Ishikawa (cell line): ENCODE measurements around the gene OLFML1.

Source experiments
- CEBPB ChIP-seq: IDR thresholded peaks from 2 replicates; pipeline ENCODE4 v1.6.1; 2012
- CREB1 ChIP-seq: IDR thresholded peaks from 2 replicates; pipeline ENCODE4 v1.6.1; 2012; ENCODE audit warnings: low read depth
- EGR1 ChIP-seq: IDR thresholded peaks from 2 replicates; pipeline ENCODE4 v1.6.1; 2012
- EP300 ChIP-seq: IDR thresholded peaks from 2 replicates; pipeline ENCODE4 v1.6.1; 2012; ENCODE audit warnings: borderline replicate concordance
- FOXM1 ChIP-seq: IDR thresholded peaks from 2 replicates; pipeline ENCODE4 v1.6.1; 2012; ENCODE audit warnings: low read depth, borderline replicate concordance
- MAX ChIP-seq: IDR thresholded peaks from 2 replicates; pipeline ENCODE4 v1.6.1; 2012
- NFIC ChIP-seq: IDR thresholded peaks from 2 replicates; pipeline ENCODE4 v1.6.1; 2012
- RAD21 ChIP-seq: IDR thresholded peaks from 2 replicates; pipeline ENCODE4 v1.6.1; 2012; ENCODE audit warnings: low read depth
- REST ChIP-seq: IDR thresholded peaks from 2 replicates; pipeline ENCODE4 v1.6.1; 2012; ENCODE audit warnings: low read depth, mild to moderate bottlenecking
- TAF1 ChIP-seq: IDR thresholded peaks from 2 replicates; pipeline ENCODE4 v1.6.1; 2012; ENCODE audit warnings: low read depth, mild to moderate bottlenecking
- TCF12 ChIP-seq: IDR thresholded peaks from 2 replicates; pipeline ENCODE4 v1.6.1; 2012; ENCODE audit warnings: low read depth
- TEAD4 ChIP-seq: IDR thresholded peaks from 2 replicates; pipeline ENCODE4 v1.6.1; 2012
- USF1 ChIP-seq: IDR thresholded peaks from 2 replicates; pipeline ENCODE4 v1.6.1; 2012
- YY1 ChIP-seq: IDR thresholded peaks from 2 replicates; pipeline ENCODE4 v1.6.1; 2012; ENCODE audit warnings: low read depth
- ZBTB7A ChIP-seq: IDR thresholded peaks from 2 replicates; pipeline ENCODE4 v1.6.1; 2012; ENCODE audit warnings: low read depth

OLFML1 gene

GRCh38 chr11:7499081-7499480, 13.8 kb downstream of the OLFML1 start:
- TF ChIP-seq EGR1 (no peak), TAF1 (no peak), YY1 (no peak), CREB1 (no peak), USF1 (no peak), FOXM1 (no peak), REST (no peak), TCF12 (no peak), MAX (no peak), RAD21 (no peak), EP300 (no peak)

- TF ChIP-seq TCF12 (no peak), EGR1 (no peak), REST (no peak), FOXM1 (no peak), NFIC (no peak), ZBTB7A (no peak), CREB1 (no peak), EP300 (no peak), MAX (no peak), TEAD4 (no peak), TAF1 (no peak), CEBPB (no peak), YY1 (no peak), RAD21 (no peak), USF1 (no peak)
These were observed 14.9 kb downstream of the OLFML1 start for GRCh38 chr11:7500251-7500650.

GRCh38 chr11:7501251-7501650, 15.9 kb downstream of the OLFML1 start:
- TF ChIP-seq EP300, result no peak
- TF ChIP-seq TAF1, result no peak
- no peak for TF ChIP-seq NFIC
- TF ChIP-seq REST, result no peak
- TF ChIP-seq YY1, result no peak
- TF ChIP-seq ZBTB7A, result no peak
- TF ChIP-seq CEBPB, result no peak
- no peak for TF ChIP-seq USF1
- no peak for TF ChIP-seq RAD21
- no peak for TF ChIP-seq CREB1
- TF ChIP-seq MAX, result no peak

- no peak for TF ChIP-seq USF1
- TF ChIP-seq FOXM1, result no peak
- no peak for TF ChIP-seq RAD21
- TF ChIP-seq ZBTB7A, result no peak
- no peak for TF ChIP-seq EP300
- TF ChIP-seq MAX, result no peak
- TF ChIP-seq TCF12, result no peak
- no peak for TF ChIP-seq TEAD4
- no peak for TF ChIP-seq EGR1
- no peak for TF ChIP-seq YY1
- no peak for TF ChIP-seq TAF1
These were observed 16.6 kb downstream of the OLFML1 start for GRCh38 chr11:7501894-7502293.
